ENCODE measurements around the gene PMPCA.

The PMPCA gene

DNA sequence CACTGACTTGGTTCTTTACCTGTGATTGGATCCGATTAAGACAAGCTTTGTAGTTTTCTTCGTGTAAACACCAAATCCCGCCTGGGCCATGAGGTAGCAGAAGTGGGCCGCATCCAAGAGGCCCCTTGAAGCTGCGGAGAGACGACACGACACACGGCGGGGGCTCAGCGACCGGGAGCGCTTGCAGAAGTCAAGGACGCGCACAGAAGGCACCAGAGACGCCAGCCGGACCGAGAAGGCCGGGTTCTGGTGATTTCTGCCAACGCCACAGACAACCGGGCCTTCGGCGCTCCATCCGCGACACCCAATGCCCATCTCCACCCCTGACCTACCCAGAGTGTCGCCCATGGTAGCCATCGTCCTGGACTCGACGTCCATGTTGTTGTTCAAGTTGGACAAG lies 49.0 kb downstream of the PMPCA start:
- TF ChIP-seq, protein P1, sequence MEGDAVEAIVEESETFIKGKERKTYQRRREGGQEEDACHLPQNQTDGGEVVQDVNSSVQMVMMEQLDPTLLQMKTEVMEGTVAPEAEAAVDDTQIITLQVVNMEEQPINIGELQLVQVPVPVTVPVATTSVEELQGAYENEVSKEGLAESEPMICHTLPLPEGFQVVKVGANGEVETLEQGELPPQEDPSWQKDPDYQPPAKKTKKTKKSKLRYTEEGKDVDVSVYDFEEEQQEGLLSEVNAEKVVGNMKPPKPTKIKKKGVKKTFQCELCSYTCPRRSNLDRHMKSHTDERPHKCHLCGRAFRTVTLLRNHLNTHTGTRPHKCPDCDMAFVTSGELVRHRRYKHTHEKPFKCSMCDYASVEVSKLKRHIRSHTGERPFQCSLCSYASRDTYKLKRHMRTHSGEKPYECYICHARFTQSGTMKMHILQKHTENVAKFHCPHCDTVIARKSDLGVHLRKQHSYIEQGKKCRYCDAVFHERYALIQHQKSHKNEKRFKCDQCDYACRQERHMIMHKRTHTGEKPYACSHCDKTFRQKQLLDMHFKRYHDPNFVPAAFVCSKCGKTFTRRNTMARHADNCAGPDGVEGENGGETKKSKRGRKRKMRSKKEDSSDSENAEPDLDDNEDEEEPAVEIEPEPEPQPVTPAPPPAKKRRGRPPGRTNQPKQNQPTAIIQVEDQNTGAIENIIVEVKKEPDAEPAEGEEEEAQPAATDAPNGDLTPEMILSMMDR (conservative IDR thresholded peaks at IDR 0.05; ENCODE audit: low read length): no peak

DNA sequence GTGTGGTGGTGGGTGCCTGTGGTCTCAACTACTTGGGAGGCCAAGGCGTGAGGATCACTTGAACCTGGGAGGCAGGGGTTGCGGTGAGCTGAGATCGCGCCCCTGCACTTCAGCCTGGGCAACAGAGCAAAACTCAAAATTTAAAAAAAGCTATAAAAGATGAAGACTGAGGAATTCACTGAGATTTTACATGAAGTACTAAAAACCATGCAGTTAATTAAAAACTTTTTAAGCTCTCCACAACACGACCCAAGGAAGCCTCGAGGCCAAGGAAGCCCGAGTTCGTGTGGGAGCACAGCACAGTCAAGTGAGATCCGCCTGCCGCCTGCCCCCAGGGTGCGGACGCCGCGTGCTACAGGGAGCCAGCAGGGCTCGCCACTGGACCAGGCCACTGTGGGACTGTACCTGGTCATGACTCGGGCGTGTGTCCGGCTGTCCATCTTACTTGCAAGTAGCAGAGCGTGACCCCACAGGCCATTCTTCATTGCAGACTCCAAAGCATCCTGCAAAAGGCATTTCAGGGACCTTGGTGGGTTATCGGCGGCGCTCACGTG lies 50.4 kb downstream of the PMPCA start:
- H3K4me3 ChIP-seq (ENCODE audit: low read length): no peak overlapping the region
- TF ChIP-seq, protein P1 (conservative IDR thresholded peaks at IDR 0.05; ENCODE audit: low read length): no peak
- DNase-seq (ENCODE audit: low read depth): no peak

More for the DNA sequence above, 49.0 kb downstream of the PMPCA start:
- H3K4me3 ChIP-seq (ENCODE audit: low read length): no peak overlapping the region
- no peak for DNase-seq (ENCODE audit: low read depth)

- no peak for DNase-seq (ENCODE audit: low read depth)
- no peak overlapping the region for H3K4me3 ChIP-seq (ENCODE audit: low read length)
- TF ChIP-seq, protein P1 (conservative IDR thresholded peaks at IDR 0.05; ENCODE audit: low read length): no peak
Observed at GRCh38 chr9:136462664-136463063, 52.2 kb downstream of the PMPCA start.

DNA sequence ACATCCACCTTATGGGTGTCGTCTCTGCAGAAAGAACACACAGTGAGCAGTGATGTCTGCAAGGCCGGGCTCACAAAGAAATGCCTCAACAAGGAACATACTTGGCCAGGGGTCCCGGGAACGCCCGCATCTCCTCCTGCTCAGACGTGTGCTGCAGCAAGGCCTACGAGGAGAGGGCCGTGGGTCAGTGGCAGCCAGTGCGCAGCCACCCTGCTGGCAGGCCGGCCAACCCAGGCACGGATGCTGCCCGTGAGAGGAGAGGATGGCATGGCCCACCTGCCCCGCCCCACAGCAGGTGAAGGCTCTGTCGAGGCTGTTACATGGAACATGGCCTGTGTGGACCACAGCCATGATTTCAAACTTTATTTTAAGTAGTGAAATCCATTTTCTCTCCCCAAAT lies 53.1 kb downstream of the PMPCA start:
- no peak overlapping the region for H3K4me3 ChIP-seq (ENCODE audit: low read length)
- TF ChIP-seq, protein P1 (conservative IDR thresholded peaks at IDR 0.05; ENCODE audit: low read length): no peak
- DNase-seq (ENCODE audit: low read depth): no peak

DNA sequence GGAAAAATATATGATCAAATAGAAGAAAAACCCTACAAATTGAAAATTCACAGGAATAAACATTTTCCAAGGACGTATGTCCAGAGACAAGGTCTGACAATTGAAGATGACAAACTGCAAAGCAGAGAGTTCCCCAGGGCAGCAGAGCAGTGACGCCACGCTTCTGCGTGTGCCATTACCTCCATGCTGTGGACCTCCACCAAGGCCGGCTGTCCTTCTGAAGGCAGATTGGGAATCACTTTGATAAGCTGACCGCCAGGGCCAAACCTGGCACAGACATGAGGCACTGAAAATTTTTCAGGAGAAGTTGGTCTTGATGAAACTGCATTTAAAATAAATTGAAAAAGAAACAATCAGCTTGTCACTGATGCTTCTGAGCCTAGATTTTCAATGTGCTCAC lies 53.8 kb downstream of the PMPCA start:
- no peak for DNase-seq (ENCODE audit: low read depth)
- H3K4me3 ChIP-seq (ENCODE audit: low read length): no peak overlapping the region
- TF ChIP-seq, protein P1 (conservative IDR thresholded peaks at IDR 0.05; ENCODE audit: low read length): no peak

DNA sequence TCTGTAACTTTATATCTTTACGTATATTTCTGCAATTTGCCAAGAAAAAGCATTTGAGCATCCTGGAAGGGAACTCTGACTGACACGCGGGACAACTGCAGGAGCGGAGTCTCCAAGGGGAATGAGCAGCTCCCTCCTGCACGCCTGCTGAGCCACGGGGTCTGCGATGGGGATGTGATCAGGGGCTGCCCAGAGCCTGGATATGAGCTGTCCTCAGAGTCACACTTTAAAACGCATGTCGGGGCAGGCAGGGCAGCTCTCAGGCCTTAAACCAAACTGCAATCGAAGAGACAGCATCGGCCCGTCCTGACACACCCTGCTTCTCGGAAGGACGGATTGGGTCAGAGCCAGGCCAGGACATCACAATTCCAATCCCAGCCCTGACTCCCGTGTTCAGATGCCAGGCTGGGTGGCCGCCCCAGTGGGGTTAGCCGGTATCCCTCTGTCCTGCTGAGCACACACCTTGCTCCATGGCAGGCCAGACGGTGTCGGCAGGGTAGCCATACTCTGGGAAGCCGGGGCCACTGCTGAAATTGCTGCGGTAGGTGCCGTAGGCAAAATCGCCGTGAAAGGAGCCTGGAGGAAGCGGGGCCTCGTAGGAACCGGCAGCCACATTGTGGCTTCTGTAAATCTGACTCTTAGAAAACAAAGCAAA lies 55.2 kb downstream of the PMPCA start:
- no peak for DNase-seq (ENCODE audit: low read depth)
- H3K4me3 ChIP-seq (ENCODE audit: low read length): no peak overlapping the region
- TF ChIP-seq, protein P1 (conservative IDR thresholded peaks at IDR 0.05; ENCODE audit: low read length): no peak

- TF ChIP-seq, protein P1 (conservative IDR thresholded peaks at IDR 0.05; ENCODE audit: low read length): no peak
- no peak for DNase-seq (ENCODE audit: low read depth)
- no peak overlapping the region for H3K4me3 ChIP-seq (ENCODE audit: low read length)
Observed at GRCh38 chr9:136466155-136466541, 55.7 kb downstream of the PMPCA start.

All from AG10803 (cell line).